GM06990 (cell line): Measurements from ENCODE around the gene UXS1.

Experiments used
- DNase-seq: peaks from one replicate; pipeline ENCODE4 v3.0.0-alpha.2; 2011; ENCODE audit not compliant: insufficient read length; ENCODE audit errors: extremely low read depth
- H3K27me3 ChIP-seq: replicated peaks from 2 replicates; pipeline ENCODE4 v1.6.0; 2011; ENCODE audit warnings: low read length; ENCODE audit not compliant: control insufficient read depth, insufficient read depth
- H3K36me3 ChIP-seq: 2 replicates; pipeline ENCODE4 v1.5.1; 2011; ENCODE audit warnings: low read length; ENCODE audit not compliant: control insufficient read depth, insufficient read depth
- H3K4me3 ChIP-seq: replicated peaks from 2 replicates; pipeline ENCODE4 v1.5.1; 2011; ENCODE audit warnings: low read depth, mild to moderate bottlenecking, control low read depth, low read length
- CTCF ChIP-seq: IDR thresholded peaks from 2 replicates; pipeline ENCODE4 v1.5.1; 2011; ENCODE audit warnings: low read length, control low read depth, mild to moderate bottlenecking, inconsistent platforms; ENCODE audit not compliant: insufficient read depth, poor library complexity, severe bottlenecking

Gene UXS1

GRCh38 chr2:106180602-106181001 lies 13.5 kb downstream of the UXS1 start:
- DNase-seq: no peak
- Histone ChIP-seq H3K27me3 (no peaks in the 10 kb centered on the region), H3K36me3 (no peaks in the 10 kb centered on the region; the same call in 1 of the 2 replicates), H3K4me3 (no peak overlapping the region)
- TF ChIP-seq CTCF: no peak

- no peak overlapping the region for H3K4me3 ChIP-seq
- no peaks in the 10 kb centered on the region for H3K27me3 ChIP-seq
- H3K36me3 ChIP-seq: no peaks in the 10 kb centered on the region; the same call in 1 of the 2 replicates
- DNase-seq: no peak
- TF ChIP-seq CTCF: no peak
Observed at GRCh38 chr2:106178716-106179115, 15.4 kb downstream of the UXS1 start.

- no peak for DNase-seq
- no peak for TF ChIP-seq CTCF
- H3K27me3 ChIP-seq: no peaks in the 10 kb centered on the region
- H3K4me3 ChIP-seq: no peak overlapping the region
- H3K36me3 ChIP-seq: no peaks in the 10 kb centered on the region; the same call in 1 of the 2 replicates
Observed at GRCh38 chr2:106177581-106177980, 16.5 kb downstream of the UXS1 start.

GRCh38 chr2:106176446-106177099 lies 17.5 kb downstream of the UXS1 start:
- no peak overlapping the region for H3K4me3 ChIP-seq
- no peaks in the 10 kb centered on the region for H3K27me3 ChIP-seq
- H3K36me3 ChIP-seq: no peaks in the 10 kb centered on the region; the same call in 1 of the 2 replicates
- DNase-seq: no peak
- no peak for TF ChIP-seq CTCF

- no peak for TF ChIP-seq CTCF
- DNase-seq: no peak
- Histone ChIP-seq H3K4me3 (no peak overlapping the region), H3K36me3 (no peaks in the 10 kb centered on the region; the same call in 1 of the 2 replicates), H3K27me3 (no peaks in the 10 kb centered on the region)
Observed at GRCh38 chr2:106175086-106175850, 18.8 kb downstream of the UXS1 start.
